Skeletal muscle tissue (tissue), 4 donors: ENCODE measurements around the gene TADA2B. TPM values are rescaled to one million over a fixed set of nuclear protein-coding genes. Genes with fewer than 3 reads are reported as not detected.
"Not testable (repeated sequence)": the region's sequence is repeated elsewhere in the genome, so short reads cannot be mapped to it uniquely, and the experiment has no call there.

Experiments
- H3K27ac ChIP-seq: one replicate; pipeline ENCODE4 v1.7.0; 2013; ENCODE audit warnings: mild to moderate bottlenecking, low read depth, low read length, inconsistent platforms
- H3K27me3 ChIP-seq, 3 donors: one replicate each; pipeline ENCODE4 v1.7.0; 2013; ENCODE audit warnings: low read length in 3 of 3; ENCODE audit not compliant: control insufficient read depth in 3 of 3, insufficient read depth in 3 of 3
- H3K36me3 ChIP-seq, 3 donors: one replicate each; pipeline ENCODE4 v1.7.0; 2013; ENCODE audit warnings: low read length in 3 of 3; ENCODE audit not compliant: control insufficient read depth in 3 of 3, insufficient read depth in 3 of 3
- H3K4me1 ChIP-seq, 3 donors: one replicate each; pipeline ENCODE4 v1.7.0; 2013; ENCODE audit warnings: low read length in 3 of 3, mild to moderate bottlenecking in 3 of 3; ENCODE audit not compliant: control insufficient read depth in 3 of 3, insufficient read depth in 3 of 3
- H3K4me3 ChIP-seq, 3 donors: one replicate each; pipeline ENCODE4 v1.7.0; 2013; ENCODE audit warnings: low read length in 3 of 3
- H3K9ac ChIP-seq, 3 donors: one replicate each; pipeline ENCODE4 v1.7.0; 2013; ENCODE audit warnings: low read length in 3 of 3, mild to moderate bottlenecking in 3 of 3, moderate library complexity in 2 of 3, low read depth in 1 of 3
- H3K9me3 ChIP-seq, 3 donors: one replicate each; pipeline ENCODE4 v1.7.0; 2013; ENCODE audit warnings: low read length in 3 of 3; ENCODE audit not compliant: control insufficient read depth in 3 of 3
- total RNA-seq: library from RNA; depleted of rRNA; stranded (reverse); fragments of >200 nt; gene quantifications from one replicate; pipeline ENCODE4 v1.2.3, GENCODE V29; 2014
- donor health status: Osteomylitis.

TADA2B gene
- total RNA-seq, 1 donor from 2014 or later = 19.3 TPM

DNA sequence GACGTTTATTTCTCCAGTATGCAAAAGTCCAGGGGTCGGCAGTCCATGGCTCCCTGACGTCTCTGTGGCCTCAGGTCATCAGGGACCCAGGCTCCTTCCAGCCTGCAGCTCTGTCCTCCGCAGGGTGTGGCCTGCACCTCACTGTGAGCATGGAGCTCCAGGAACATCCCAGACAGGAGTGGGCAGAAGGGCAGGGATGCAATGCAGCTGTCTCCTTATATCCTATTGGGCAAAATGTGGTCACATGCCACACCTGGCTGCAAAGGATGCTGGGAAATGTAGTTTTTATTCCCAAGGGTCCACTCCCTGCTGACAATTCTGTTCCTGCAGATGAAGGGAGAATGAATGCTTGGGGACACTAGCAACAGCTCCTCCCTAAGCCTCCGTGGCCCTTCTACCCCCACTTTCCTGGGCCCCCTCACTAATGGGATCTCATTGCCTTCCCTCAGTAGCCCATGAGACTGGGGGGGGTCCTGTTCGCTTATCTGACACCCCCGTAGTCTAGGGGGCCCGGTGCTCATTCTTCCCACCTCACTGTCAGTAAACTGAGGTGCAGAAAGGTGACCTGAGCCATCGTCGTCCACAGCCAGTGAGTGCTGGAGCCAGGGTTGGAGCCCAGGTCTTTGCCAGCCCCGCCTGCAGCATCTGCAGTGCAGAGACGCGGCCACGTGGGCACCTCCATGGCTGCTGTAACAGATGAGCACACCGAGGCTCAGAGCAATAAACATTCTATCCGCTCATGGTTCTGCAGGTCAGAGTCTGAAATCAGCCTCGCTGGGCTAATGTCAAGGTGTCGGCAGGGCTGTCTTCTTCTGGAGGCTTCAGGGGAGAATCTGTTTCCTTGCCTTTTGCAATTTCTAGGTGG is 30.6 kb downstream of the TADA2B start:
- no peaks in the 10 kb centered on the region for H3K9me3 ChIP-seq
- peak overlapping the region in 1 of 3 donors; percentile 31 for H3K4me3 ChIP-seq
- H3K27me3 ChIP-seq = no peaks in the 10 kb centered on the region
- peak overlapping the region; percentile 56 for H3K27ac ChIP-seq
- peak overlapping the region in 1 of 3 donors; percentile 58 for H3K9ac ChIP-seq
- H3K36me3 ChIP-seq = no peaks in the 10 kb centered on the region
- H3K4me1 ChIP-seq = peaks cover 11 to 25% (median 18%) of the 10 kb centered on the region in 3 donors

DNA sequence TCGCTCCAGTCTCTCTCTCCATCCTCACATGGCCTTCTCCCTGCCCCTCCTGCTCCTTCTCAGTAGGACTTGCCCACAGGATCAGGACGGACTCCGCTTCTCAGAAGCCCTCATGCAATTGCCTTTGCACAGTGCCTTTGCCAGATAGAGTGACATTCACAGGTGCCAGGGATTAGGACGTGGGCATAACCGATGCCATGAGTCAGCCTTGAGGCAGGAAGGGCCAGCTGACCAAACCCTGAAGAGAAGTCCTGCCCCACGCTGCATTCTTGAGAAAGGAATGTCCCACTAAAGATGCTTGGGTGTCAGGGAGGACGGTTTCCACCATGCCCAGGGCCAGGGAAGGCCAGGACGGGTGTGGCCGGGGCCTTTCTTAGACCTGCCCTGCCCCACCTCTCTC is 31.3 kb downstream of the TADA2B start:
- H3K27me3 ChIP-seq = no peaks in the 10 kb centered on the region
- H3K4me1 ChIP-seq = peaks cover 7 to 20% (median 14%) of the 10 kb centered on the region in 3 donors
- no peaks in the 10 kb centered on the region for H3K36me3 ChIP-seq
- H3K4me3 ChIP-seq = peak overlapping the region in 1 of 3 donors; percentile 31
- no peaks in the 10 kb centered on the region for H3K9me3 ChIP-seq
- H3K27ac ChIP-seq = peak overlapping the region; percentile 56
- peak overlapping the region in 1 of 3 donors; percentile 58 for H3K9ac ChIP-seq

DNA sequence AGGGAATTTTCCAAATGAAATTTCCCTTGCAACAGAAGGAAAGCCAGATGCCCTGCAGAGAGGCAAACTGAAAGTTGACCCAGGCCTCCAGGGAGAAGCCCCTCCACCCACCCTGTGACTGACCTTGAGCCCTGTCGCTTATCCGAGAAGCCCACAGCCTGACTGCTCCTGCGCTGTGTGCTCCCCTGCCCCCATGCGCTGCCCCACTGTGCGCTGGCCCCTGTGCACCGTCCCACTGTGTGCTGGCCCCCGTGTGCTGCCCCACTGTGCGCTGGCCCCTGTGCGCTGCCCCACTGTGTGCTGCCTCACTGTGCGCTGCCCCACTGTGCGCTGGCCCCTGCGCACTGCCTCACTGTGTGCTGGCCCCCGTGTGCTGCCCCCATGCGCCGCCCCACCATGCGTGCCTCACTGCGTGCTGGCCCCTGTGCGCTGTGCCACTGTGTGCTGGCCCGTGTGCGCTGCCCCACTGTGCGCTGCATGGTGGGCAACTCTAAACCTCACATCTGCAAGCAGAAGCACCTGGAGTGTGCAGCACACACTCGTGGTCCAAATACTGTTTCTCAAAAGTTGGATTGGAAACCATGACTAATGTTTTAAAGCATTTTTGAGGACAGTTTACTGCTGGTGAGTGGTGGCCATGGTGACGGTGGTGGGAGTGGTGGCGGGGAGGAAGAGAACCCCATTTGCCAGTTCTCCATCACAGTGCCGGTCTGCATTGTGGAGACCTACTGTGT is 33.0 kb downstream of the TADA2B start:
- Histone ChIP-seq H3K27me3 (no peaks in the 10 kb centered on the region), H3K27ac (no peak overlapping the region), H3K4me1 (peaks cover 5 to 12% (median 12%) of the 10 kb centered on the region in 3 donors), H3K4me3 (no peak overlapping the region), H3K36me3 (no peaks in the 10 kb centered on the region), H3K9ac (no peak overlapping the region), H3K9me3 (no peaks in the 10 kb centered on the region)

DNA sequence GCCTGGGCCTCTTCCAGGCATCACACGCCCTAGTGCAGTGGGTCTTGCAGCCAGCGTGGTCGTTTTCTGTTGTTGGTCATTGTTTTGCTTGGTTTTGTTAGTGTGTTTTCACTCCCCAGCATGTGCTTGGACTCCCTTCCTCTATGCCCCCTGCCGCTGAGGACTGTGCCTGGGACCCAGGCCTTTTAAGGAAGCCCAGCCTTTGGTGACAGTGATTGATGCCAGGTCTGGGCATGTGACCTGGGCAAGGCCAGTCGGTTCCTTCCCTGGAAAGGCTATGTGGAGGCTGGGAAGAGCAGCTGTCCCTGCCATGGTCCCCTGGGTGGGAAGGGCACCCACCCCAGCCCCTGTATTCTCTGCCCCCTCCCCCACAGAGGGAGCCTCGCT is 33.5 kb downstream of the TADA2B start:
- H3K4me3 ChIP-seq = no peak overlapping the region

DNA sequence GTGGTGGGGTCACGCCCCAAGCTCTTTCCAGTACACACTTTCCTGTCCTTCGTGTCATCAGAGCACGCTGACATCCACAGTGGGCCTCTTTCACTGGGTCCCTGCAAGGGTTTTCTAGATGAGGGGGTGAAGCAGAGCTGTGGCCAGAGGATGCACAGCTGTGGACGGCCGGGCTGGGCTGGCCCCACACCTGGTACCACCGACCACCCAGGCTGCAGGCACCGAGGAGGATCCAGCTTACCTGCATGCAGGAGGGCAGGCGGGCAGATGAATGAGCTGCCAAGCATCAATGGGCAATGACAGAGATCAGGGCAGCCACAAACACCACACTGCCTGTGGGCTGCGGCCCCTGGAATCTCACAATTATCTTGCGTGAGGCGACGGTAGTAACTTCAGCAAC is 34.2 kb downstream of the TADA2B start:
- H3K9me3 ChIP-seq = no peaks in the 10 kb centered on the region
- peak overlapping the region in 1 of 3 donors; percentile 33 for H3K9ac ChIP-seq
- no peak overlapping the region for H3K4me3 ChIP-seq
- no peaks in the 10 kb centered on the region for H3K27me3 ChIP-seq
- H3K36me3 ChIP-seq = no peaks in the 10 kb centered on the region
- peaks cover 5 to 16% (median 12%) of the 10 kb centered on the region in 3 donors for H3K4me1 ChIP-seq
- no peak overlapping the region for H3K27ac ChIP-seq

More for the DNA sequence above, 33.5 kb downstream of the TADA2B start:
- Histone ChIP-seq H3K27me3 (no peaks in the 10 kb centered on the region), H3K9me3 (no peaks in the 10 kb centered on the region), H3K27ac (no peak overlapping the region), H3K36me3 (no peaks in the 10 kb centered on the region), H3K9ac (no peak overlapping the region), H3K4me1 (peaks cover 5 to 12% (median 12%) of the 10 kb centered on the region in 3 donors)

DNA sequence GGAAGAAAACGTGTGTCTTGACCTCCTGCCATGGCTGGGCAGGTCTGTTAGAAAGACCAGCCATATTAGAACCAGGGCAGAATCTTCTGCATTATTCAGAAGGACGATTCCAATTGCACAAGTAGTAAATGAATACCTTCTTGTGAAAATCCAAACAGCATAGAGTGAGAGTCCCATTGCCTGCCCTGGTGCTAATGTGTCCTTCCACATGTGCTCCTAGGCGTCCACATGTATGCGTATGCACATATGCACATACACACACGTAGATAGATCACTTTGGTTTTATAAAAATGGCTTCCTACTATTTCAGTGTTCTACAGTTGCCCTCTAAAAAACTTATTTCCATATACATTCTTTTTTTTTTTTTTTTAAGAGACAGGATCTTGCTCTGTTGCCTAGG is 34.9 kb downstream of the TADA2B start:
- no peak overlapping the region for H3K9ac ChIP-seq

DNA sequence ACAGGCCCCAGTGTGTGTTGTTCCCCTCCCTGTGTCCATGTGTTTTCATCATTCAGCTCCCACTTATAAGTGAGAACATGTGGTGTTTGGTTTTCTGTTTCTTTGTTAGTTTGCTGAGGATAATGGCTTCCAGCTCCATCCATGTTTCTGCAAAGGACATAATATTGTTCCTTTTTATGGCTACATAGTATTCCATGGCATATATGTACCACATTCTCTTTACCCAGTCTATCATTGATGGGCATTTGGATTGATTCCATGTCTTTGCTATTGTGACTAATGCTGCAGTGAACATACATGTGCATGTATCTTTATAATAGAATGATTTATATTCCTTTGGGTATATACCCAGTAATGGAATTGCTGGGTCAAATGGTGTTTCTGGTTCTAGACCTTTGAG is 36.3 kb downstream of the TADA2B start:
- not testable (repeated sequence) for H3K4me1 ChIP-seq, H3K4me3 ChIP-seq, H3K27ac ChIP-seq, H3K9ac ChIP-seq, H3K36me3 ChIP-seq, H3K9me3 ChIP-seq, H3K27me3 ChIP-seq

More for the DNA sequence above, 34.9 kb downstream of the TADA2B start:
- peaks cover 0 to under 1% (median under 1%) of the 10 kb centered on the region in 3 donors for H3K27me3 ChIP-seq
- no peaks in the 10 kb centered on the region for H3K36me3 ChIP-seq
- no peak overlapping the region for H3K4me3 ChIP-seq
- H3K4me1 ChIP-seq = peaks cover 5 to 16% (median 12%) of the 10 kb centered on the region in 3 donors
- H3K27ac ChIP-seq = no peak overlapping the region
- no peaks in the 10 kb centered on the region for H3K9me3 ChIP-seq

DNA sequence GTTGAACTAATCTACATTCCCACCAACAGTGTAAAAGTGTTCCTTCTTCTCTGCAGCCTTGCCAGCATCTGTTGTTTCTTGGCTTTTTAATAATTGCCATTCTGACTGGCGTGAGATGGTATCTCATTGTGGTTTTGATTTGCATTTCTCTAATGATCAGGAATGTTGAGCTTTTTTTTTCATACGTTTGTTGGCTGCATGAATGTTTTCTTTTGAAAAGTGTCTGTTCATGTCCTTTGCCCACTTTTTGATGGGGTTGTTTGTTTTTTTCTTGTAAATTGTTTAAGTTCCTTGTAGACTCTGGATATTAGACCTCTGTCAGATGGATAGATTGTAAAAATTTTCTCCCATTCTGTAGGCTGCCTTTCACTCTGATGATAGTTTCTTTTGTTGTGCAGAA is 36.7 kb downstream of the TADA2B start:
- H3K9me3 ChIP-seq, H3K27ac ChIP-seq, H3K4me3 ChIP-seq, H3K4me1 ChIP-seq, H3K36me3 ChIP-seq, H3K27me3 ChIP-seq, H3K9ac ChIP-seq: not testable (repeated sequence)

DNA sequence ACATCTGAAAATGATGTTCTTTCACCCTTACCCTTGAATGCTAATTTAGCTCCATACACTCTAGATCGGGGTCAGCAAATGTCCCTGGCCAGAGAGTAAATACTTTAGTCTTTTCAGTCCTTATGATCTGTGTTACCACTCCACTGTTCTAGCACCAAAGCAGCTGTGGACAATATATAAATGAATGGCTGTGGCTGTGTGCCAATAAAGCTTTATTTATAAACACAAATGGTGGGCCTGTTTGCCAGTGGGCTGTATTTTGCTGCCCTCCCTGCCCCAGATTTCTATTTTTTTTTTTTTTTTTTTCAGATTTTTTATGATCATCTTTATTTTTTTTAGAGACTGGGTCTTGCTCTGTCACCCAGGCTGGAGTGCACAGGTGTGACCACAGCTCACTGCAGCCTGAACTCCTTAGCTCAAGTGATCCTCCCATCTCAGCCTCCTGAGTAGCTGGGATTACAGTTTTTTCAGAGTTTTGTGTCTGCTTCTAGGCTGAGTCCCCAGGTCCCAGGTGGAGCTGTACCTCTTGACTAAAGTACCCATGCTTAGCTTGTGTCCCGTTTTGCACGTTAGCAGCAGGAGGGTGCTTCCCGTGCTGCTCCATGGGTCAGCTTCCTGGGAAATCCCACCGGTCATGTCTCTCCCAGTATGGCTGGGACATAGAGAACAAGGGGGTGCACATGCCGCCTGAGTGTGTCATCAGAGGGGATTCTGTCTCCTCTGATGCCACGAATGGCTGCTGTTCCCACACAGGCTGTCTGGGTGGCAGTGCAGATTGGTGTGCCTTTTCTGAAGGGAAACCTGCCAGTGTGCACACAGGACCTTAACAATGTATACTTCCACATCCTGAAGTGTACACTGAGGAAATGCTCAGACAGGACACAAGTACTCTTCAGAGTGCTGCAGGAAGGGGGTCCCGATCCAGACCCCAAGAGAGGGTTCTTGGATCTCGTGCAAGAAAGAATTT is 40.7 kb downstream of the TADA2B start:
- H3K9me3 ChIP-seq = no peaks in the 10 kb centered on the region
- H3K27me3 ChIP-seq = peaks cover 0 to 11% (median 5%) of the 10 kb centered on the region in 3 donors
- peak overlapping the region in 1 of 3 donors; percentile 57 for H3K9ac ChIP-seq
- H3K4me1 ChIP-seq = peaks cover 0 to 4% (median 0%) of the 10 kb centered on the region in 3 donors
- no peak overlapping the region for H3K27ac ChIP-seq
- H3K36me3 ChIP-seq = no peaks in the 10 kb centered on the region
- H3K4me3 ChIP-seq = peak overlapping the region in 2 of 3 donors; percentile 36 to 45
